Calu3 (cell line): ENCODE measurements around the gene BEAN1. TPM values are rescaled to one million over a fixed set of nuclear protein-coding genes. Genes with fewer than 3 reads are reported as not detected.

Source experiments
- BruUV-seq: library from RNA; stranded (reverse); fragments of 400-500 nt; replicated peaks from 2 replicates; lab custom pipeline; 2021; lab: Mats Ljungman, UMichigan
- CTCF ChIA-PET: fragments of 300-600 bp; sonication (Branson Sonifier 250); formaldehyde crosslinking; loops from one replicate; lab custom pipeline; 2022; ENCODE audit warnings: antibody characterized with exemption; lab: Charles Lee
- DNase-seq: peaks from one replicate; pipeline ENCODE4 v3.0.0; 2022
- H3K27ac Mint-ChIP-seq: one replicate; pipeline ENCODE4 v1.8.0; 2022; ENCODE audit warnings: mixed read lengths; ENCODE audit not compliant: unreplicated experiment
- H3K27me3 Mint-ChIP-seq: one replicate; pipeline ENCODE4 v1.8.0; 2022; ENCODE audit warnings: mixed read lengths; ENCODE audit not compliant: unreplicated experiment
- H3K36me3 Mint-ChIP-seq: one replicate; pipeline ENCODE4 v1.8.0; 2022; ENCODE audit warnings: mild to moderate bottlenecking, moderate library complexity, mixed read lengths; ENCODE audit not compliant: insufficient read depth, unreplicated experiment
- H3K4me1 Mint-ChIP-seq: one replicate; pipeline ENCODE4 v1.8.0; 2022; ENCODE audit warnings: mild to moderate bottlenecking, low read depth, mixed read lengths; ENCODE audit not compliant: unreplicated experiment
- H3K4me3 Mint-ChIP-seq: one replicate; pipeline ENCODE4 v1.8.0; 2022; ENCODE audit warnings: mild to moderate bottlenecking, low read depth, moderate library complexity, mixed read lengths; ENCODE audit not compliant: unreplicated experiment
- H3K9me3 Mint-ChIP-seq: one replicate; pipeline ENCODE4 v1.8.0; 2022; ENCODE audit warnings: low read depth, mixed read lengths; ENCODE audit not compliant: unreplicated experiment
- intact Hi-C: fragments of 100-400 bp; cut with micrococcal nuclease; formaldehyde crosslinking; loops from one replicate; pipeline ENCODE4 v1.10.0; 2022; ENCODE audit not compliant: unreplicated experiment
- total RNA-seq: library from RNA; stranded (reverse); gene quantifications from 2 replicates; pipeline ENCODE4 v1.2.3, GENCODE V29; 2022
- TF ChIP-seq, protein P1 (sequence below): fragments of 200-600 bp; IDR thresholded peaks from one replicate; pipeline ENCODE4 v1.8.0; 2022; ENCODE audit warnings: antibody characterized with exemption; ENCODE audit not compliant: unreplicated experiment

The BEAN1 gene
- total RNA-seq, 1 experiment from 2014 or later, result 3.1 TPM

DNA sequence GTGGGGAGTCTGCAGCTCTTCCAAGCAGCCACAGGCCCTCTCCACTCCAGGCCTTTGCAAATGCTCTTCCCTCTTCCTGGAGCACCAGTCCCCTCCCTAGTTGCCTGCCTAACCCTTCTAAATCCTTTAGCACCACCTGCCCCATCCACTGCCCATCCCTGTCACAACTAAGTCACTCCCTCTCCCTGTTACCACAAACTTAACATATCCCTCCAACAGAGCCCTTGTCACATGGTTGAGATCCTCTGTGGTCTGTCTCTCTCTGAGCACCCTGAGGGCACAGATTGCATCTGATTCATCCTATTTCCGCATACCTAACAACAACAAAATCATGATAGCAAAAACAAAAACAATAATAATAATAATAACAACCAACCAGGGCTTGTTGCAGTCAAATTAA is 11.0 kb upstream of the BEAN1 start:
- H3K27me3 Mint-ChIP-seq, result no peaks in the 10 kb centered on the region
- H3K4me3 Mint-ChIP-seq, result no peak overlapping the region
- H3K9me3 Mint-ChIP-seq, result peaks cover 12% of the 10 kb centered on the region
- BruUV-seq, result no TSS peak
- TF ChIP-seq, protein P1, sequence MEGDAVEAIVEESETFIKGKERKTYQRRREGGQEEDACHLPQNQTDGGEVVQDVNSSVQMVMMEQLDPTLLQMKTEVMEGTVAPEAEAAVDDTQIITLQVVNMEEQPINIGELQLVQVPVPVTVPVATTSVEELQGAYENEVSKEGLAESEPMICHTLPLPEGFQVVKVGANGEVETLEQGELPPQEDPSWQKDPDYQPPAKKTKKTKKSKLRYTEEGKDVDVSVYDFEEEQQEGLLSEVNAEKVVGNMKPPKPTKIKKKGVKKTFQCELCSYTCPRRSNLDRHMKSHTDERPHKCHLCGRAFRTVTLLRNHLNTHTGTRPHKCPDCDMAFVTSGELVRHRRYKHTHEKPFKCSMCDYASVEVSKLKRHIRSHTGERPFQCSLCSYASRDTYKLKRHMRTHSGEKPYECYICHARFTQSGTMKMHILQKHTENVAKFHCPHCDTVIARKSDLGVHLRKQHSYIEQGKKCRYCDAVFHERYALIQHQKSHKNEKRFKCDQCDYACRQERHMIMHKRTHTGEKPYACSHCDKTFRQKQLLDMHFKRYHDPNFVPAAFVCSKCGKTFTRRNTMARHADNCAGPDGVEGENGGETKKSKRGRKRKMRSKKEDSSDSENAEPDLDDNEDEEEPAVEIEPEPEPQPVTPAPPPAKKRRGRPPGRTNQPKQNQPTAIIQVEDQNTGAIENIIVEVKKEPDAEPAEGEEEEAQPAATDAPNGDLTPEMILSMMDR, result no peak
- no peak overlapping the region for H3K27ac Mint-ChIP-seq
- H3K36me3 Mint-ChIP-seq, result no peaks in the 10 kb centered on the region
- intact Hi-C loops, result no loop called here
- peaks cover 8% of the 10 kb centered on the region for H3K4me1 Mint-ChIP-seq
- CTCF ChIA-PET, result no interaction called here
- no peak for DNase-seq

DNA sequence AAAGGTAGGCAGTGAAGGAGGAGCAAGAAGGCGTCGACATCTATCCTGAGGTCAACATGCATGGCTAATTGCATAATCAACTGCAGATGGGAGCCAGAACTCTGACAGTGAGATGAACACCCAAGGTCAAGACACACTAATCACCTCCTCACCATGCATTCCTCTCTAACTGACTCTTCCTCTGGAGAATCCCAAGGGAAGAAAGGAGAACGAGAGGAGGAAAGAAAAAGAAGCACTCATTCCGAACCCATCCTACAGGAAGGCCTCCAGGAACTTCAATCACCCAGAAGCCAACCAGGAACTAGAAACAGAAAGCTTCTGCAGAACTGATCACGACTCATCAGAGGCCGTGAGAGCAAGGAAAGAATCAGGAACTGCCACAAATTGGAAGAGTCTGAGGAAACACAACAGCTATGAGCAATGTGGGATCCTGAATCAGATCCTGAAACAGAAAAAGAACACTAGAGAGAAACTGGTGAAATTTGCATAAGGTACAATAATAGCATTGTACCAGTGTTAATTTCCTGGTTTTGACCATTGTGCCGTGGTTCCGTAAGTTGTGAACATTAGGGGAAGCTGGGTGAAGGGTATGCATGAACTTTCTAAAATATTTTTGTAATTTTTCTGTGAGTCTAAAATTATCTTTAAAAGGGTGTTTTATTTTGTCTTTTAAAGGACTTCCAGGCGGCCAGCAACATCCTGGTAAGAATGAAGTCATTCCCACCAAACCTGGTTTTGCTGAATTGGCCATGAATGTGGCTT is 10.0 kb upstream of the BEAN1 start:
- intact Hi-C loops, result no loop called here
- CTCF ChIA-PET, result interaction anchor here (0.6 kb wide), 1 partner anchor 19 kb away, joined by 3 read pairs; no protein-coding TSS in a partner anchor
- no peak for DNase-seq
- H3K27ac Mint-ChIP-seq, result no peak overlapping the region
- no peak overlapping the region for H3K4me3 Mint-ChIP-seq
- peaks cover 8% of the 10 kb centered on the region for H3K4me1 Mint-ChIP-seq
- no peaks in the 10 kb centered on the region for H3K27me3 Mint-ChIP-seq
- H3K9me3 Mint-ChIP-seq, result peaks cover 11% of the 10 kb centered on the region
- TF ChIP-seq, protein P1, result no peak
- H3K36me3 Mint-ChIP-seq, result no peaks in the 10 kb centered on the region
- BruUV-seq, result no TSS peak

GRCh38 chr16:66418165-66418962 is 8.7 kb upstream of the BEAN1 start:
- CTCF ChIA-PET, result no interaction called here
- H3K36me3 Mint-ChIP-seq, result no peaks in the 10 kb centered on the region
- no peak overlapping the region for H3K27ac Mint-ChIP-seq
- peaks cover 4% of the 10 kb centered on the region for H3K27me3 Mint-ChIP-seq
- intact Hi-C loops, result no loop called here
- peaks cover 11% of the 10 kb centered on the region for H3K9me3 Mint-ChIP-seq
- no peak for DNase-seq
- TF ChIP-seq, protein P1, result no peak
- H3K4me3 Mint-ChIP-seq, result no peak overlapping the region
- BruUV-seq, result no TSS peak
- peaks cover 8% of the 10 kb centered on the region for H3K4me1 Mint-ChIP-seq

DNA sequence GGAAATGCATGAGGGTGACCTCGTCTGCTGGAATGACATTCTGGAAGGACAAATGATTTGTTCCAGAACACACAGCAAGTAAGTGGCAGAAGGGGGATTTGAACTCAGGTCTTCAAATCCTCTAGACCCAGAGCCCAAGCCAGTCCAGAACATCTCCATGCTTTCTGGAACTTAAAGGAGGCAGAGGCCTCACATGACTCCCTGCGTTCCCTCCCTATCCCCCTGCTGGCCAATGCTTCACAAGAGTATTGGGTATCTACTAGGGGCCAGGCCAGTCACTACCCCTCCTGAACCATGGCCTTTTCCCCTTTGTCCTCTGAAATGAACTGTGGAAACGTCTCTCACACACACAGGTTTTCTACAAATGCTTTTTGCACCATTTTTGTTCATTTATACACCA is 7.6 kb upstream of the BEAN1 start:
- CTCF ChIA-PET, result no interaction called here
- Mint-ChIP-seq H3K27ac (no peak overlapping the region), H3K36me3 (no peaks in the 10 kb centered on the region), H3K27me3 (peaks cover 15% of the 10 kb centered on the region), H3K9me3 (peaks cover 11% of the 10 kb centered on the region), H3K4me1 (peaks cover 8% of the 10 kb centered on the region), H3K4me3 (no peak overlapping the region)
- TF ChIP-seq, protein P1, result peak; percentile 15
- no TSS peak for BruUV-seq
- no peak for DNase-seq
- intact Hi-C loops, result no loop called here
